ENCODE data around the gene AP3D1.
"Not testable (repeated sequence)": the region's sequence is repeated elsewhere in the genome, so short reads cannot be mapped to it uniquely, and the experiment has no call there.

AP3D1 gene

GRCh38 chr19:2151339-2152229 is at the start of gene AP3D1:
Gene AP3D1 (minus strand): TSS chr19:2151566. CDS start chr19:2151334, 232 bp downstream.
- in situ Hi-C loops (cut with HindIII; ENCODE audit: low sequenced_read_pairs): no loop called here

GRCh38 chr19:2200624-2201294 is 49.4 kb upstream of the AP3D1 start:
- in situ Hi-C loops (cut with HindIII; ENCODE audit: low sequenced_read_pairs): not testable (repeated sequence)

GRCh38 chr19:2199861-2200623 is 48.7 kb upstream of the AP3D1 start:
- in situ Hi-C loops (cut with HindIII; ENCODE audit: low sequenced_read_pairs): no loop called here

GRCh38 chr19:2199215-2199614 is 47.8 kb upstream of the AP3D1 start:
- in situ Hi-C loops (cut with HindIII; ENCODE audit: low sequenced_read_pairs): no loop called here

GRCh38 chr19:2198317-2198716 is 47.0 kb upstream of the AP3D1 start:
- in situ Hi-C loops (cut with HindIII; ENCODE audit: low sequenced_read_pairs): no loop called here

- in situ Hi-C loops (cut with HindIII; ENCODE audit: low sequenced_read_pairs): no loop called here
Measured at GRCh38 chr19:2197270-2197669, 45.9 kb upstream of the AP3D1 start.

- in situ Hi-C loops (cut with HindIII; ENCODE audit: low sequenced_read_pairs): no loop called here
Measured at GRCh38 chr19:2195914-2196313, 44.5 kb upstream of the AP3D1 start.

- in situ Hi-C loops (cut with HindIII; ENCODE audit: low sequenced_read_pairs): no loop called here
Measured at GRCh38 chr19:2195361-2195760, 44.0 kb upstream of the AP3D1 start.

- in situ Hi-C loops (cut with HindIII; ENCODE audit: low sequenced_read_pairs): no loop called here
Measured at GRCh38 chr19:2194513-2195078, 43.2 kb upstream of the AP3D1 start.

- in situ Hi-C loops (cut with HindIII; ENCODE audit: low sequenced_read_pairs): no loop called here
Measured at GRCh38 chr19:2193807-2194206, 42.4 kb upstream of the AP3D1 start.

- in situ Hi-C loops (cut with HindIII; ENCODE audit: low sequenced_read_pairs): no loop called here
Measured at GRCh38 chr19:2192862-2193261, 41.5 kb upstream of the AP3D1 start.

- in situ Hi-C loops (cut with HindIII; ENCODE audit: low sequenced_read_pairs): no loop called here
Measured at GRCh38 chr19:2191456-2192310, 40.3 kb upstream of the AP3D1 start.

GRCh38 chr19:2190848-2191455 is 39.6 kb upstream of the AP3D1 start:
- in situ Hi-C loops (cut with HindIII; ENCODE audit: low sequenced_read_pairs): no loop called here

- in situ Hi-C loops (cut with HindIII; ENCODE audit: low sequenced_read_pairs): no loop called here
Measured at GRCh38 chr19:2189880-2190279, 38.5 kb upstream of the AP3D1 start.

- in situ Hi-C loops (cut with HindIII; ENCODE audit: low sequenced_read_pairs): no loop called here
Measured at GRCh38 chr19:2188708-2189385, 37.5 kb upstream of the AP3D1 start.

GRCh38 chr19:2187159-2187558 is 35.8 kb upstream of the AP3D1 start:
- in situ Hi-C loops (cut with HindIII; ENCODE audit: low sequenced_read_pairs): no loop called here

- in situ Hi-C loops (cut with HindIII; ENCODE audit: low sequenced_read_pairs): no loop called here
Measured at GRCh38 chr19:2186071-2186846, 34.9 kb upstream of the AP3D1 start.

GRCh38 chr19:2185734-2186070 is 34.3 kb upstream of the AP3D1 start:
- in situ Hi-C loops (cut with HindIII; ENCODE audit: low sequenced_read_pairs): no loop called here

Data from DLD1 (cell line).